K562 (cell line): Measurements from ENCODE around the gene STK16. TPM values are rescaled to one million over a fixed set of nuclear protein-coding genes. Genes with fewer than 3 reads are reported as not detected.
A peak's percentile ranks its signal among the peaks of the same experiment; 100 is the strongest.

Experiments used
- BCOR ChIP-seq: fragments of 450-650 bp; IDR thresholded peaks from 2 replicates; pipeline ENCODE4 v1.6.1; 2016
- MGA ChIP-seq: fragments of 450-650 bp; IDR thresholded peaks from 2 replicates; pipeline ENCODE4 v1.6.1; 2016; ENCODE audit warnings: mild to moderate bottlenecking, moderate library complexity
- NR4A1 ChIP-seq, 2 experiments: fragments of 250-450 bp in 1 of 2; fragments of 450-650 bp in 1 of 2; sonication (Bioruptor Pico) in 1 of 2; IDR thresholded peaks; 2 replicates each; pipeline versions ENCODE4 v1.4.0 to v1.6.1; 2016 to 2020; ENCODE audit warnings: mild to moderate bottlenecking in 2 of 2, missing compliant biosample characterization in 1 of 2, missing genetic modification characterization in 1 of 2, moderate library complexity in 1 of 2
- PHTF2 ChIP-seq: fragments of 250-450 bp; sonication (Bioruptor Pico); IDR thresholded peaks from 2 replicates; pipeline ENCODE4 v1.5.0; 2021; ENCODE audit warnings: mild to moderate bottlenecking
- RBM25 ChIP-seq: fragments of 200-400 bp; formaldehyde crosslinking; IDR thresholded peaks from 2 replicates; pipeline ENCODE4 v1.6.1; 2018; ENCODE audit warnings: low read length, low read depth, moderate library complexity; ENCODE audit not compliant: severe bottlenecking
- ZFPM2 ChIP-seq: fragments of 250-450 bp; sonication (Bioruptor Pico); IDR thresholded peaks from 2 replicates; pipeline ENCODE4 v1.5.1; 2022; ENCODE audit warnings: mild to moderate bottlenecking
- ZNF592 ChIP-seq: fragments of 450-650 bp; IDR thresholded peaks from 2 replicates; pipeline ENCODE4 v1.6.1; 2017; ENCODE audit warnings: antibody characterized with exemption, mild to moderate bottlenecking
- polyA plus RNA-seq, 8 experiments: library from polyadenylated mRNA; depleted of rRNA in 4 of 8; stranded (reverse) in 5 of 8; unstranded in 3 of 8; fragments of >200 nt; fragmentation: Nextera tagmentation in 2 of 8; fragmentation: Illumina TruSeq in 1 of 8; extraction: Ambion mirVana in 2 of 8; extraction: Trizol in 1 of 8; gene quantifications; 2 replicates each; pipeline versions ENCODE4 v1.2.1 to v1.2.3, GENCODE V29; 2011 to 2014; ENCODE audit warnings: inconsistent platforms in 1 of 8, missing spikeins in 1 of 8
- total RNA-seq, 7 experiments: library from RNA; depleted of rRNA in 6 of 7; stranded (reverse); fragments of >200 nt in 6 of 7; fragmentation: Illumina TruSeq in 2 of 7; extraction: Trizol in 2 of 7; gene quantifications; 2 replicates each; pipeline versions ENCODE4 v1.2.1 to v1.2.3, GENCODE V29; 2011 to 2021; ENCODE audit warnings: low replicate concordance in 1 of 7
- TF ChIP-seq, protein P1 (sequence below): fragments of 450-650 bp; conservative IDR thresholded peaks from 2 replicates; pipeline ENCODE4 v1.6.1; 2016; ENCODE audit warnings: missing genetic modification characterization, low read depth, mild to moderate bottlenecking, control low read depth, missing compliant biosample characterization

The STK16 gene
- total and polyA plus RNA-seq, 9 of the 15 experiments (the other 6 are each of a cell fraction or from before 2014, with no cell fraction given), result 5.4 to 36.2 (median 17.8) TPM

- peak; percentile 91 for TF ChIP-seq ZNF592
- TF ChIP-seq ZFPM2 (CRISPR knock-in tag), result no peak
- no peak for TF ChIP-seq PHTF2
- TF ChIP-seq MGA, result peak; percentile 69
- TF ChIP-seq, protein P1, sequence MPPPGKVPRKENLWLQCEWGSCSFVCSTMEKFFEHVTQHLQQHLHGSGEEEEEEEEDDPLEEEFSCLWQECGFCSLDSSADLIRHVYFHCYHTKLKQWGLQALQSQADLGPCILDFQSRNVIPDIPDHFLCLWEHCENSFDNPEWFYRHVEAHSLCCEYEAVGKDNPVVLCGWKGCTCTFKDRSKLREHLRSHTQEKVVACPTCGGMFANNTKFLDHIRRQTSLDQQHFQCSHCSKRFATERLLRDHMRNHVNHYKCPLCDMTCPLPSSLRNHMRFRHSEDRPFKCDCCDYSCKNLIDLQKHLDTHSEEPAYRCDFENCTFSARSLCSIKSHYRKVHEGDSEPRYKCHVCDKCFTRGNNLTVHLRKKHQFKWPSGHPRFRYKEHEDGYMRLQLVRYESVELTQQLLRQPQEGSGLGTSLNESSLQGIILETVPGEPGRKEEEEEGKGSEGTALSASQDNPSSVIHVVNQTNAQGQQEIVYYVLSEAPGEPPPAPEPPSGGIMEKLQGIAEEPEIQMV (tag), result no peak
- TF ChIP-seq NR4A1 (CRISPR knock-in tag; IDR thresholded peaks at IDR 0.05), result no peak
- no peak for TF ChIP-seq NR4A1 (tag; IDR thresholded peaks at IDR 0.05)
- peak; percentile 25 for TF ChIP-seq RBM25
- no peak for TF ChIP-seq BCOR
Measured at GRCh38 chr2:219294356-219295351, 49.4 kb downstream of the STK16 start (continued).
